GM12878 (cell line): Measurements from ENCODE around the gene MAB21L4. TPM values are rescaled to one million over a fixed set of nuclear protein-coding genes. Genes with fewer than 3 reads are reported as not detected.

ENCODE experiments used
- ATAC-seq: fragments of 200-7000 bp; cut with Tn5 transposase; 3 replicates; pipeline ENCODE4 v1.9.1; 2020; ENCODE audit warnings: mild to moderate bottlenecking, moderate library complexity
- BruUV-seq: library from RNA; stranded (reverse); fragments of 400-500 nt; replicated peaks from 2 replicates; lab custom pipeline; 2021; lab: Mats Ljungman, UMichigan
- CTCF ChIA-PET: fragments of 300-600 bp; sonication (Branson Sonifier 250); formaldehyde crosslinking; extraction: SDS; loops from one replicate; lab custom pipeline; 2021; ENCODE audit warnings: inconsistent platforms; lab: Yijun Ruan, JAX
- POLR2A ChIA-PET: fragments of 350-600 bp; formaldehyde crosslinking; extraction: SDS; loops from one replicate; lab custom pipeline; 2021; ENCODE audit warnings: inconsistent platforms; lab: Charles Lee
- RAD21 ChIA-PET: fragments of 300-600 bp; sonication (Branson Sonifier 250); formaldehyde crosslinking; loops from one replicate; lab custom pipeline; 2023; ENCODE audit warnings: antibody characterized with exemption; ENCODE audit not compliant: unreplicated experiment; lab: Charles Lee
- SMC1A ChIA-PET: fragments of 300-600 bp; sonication (Branson Sonifier 250); formaldehyde crosslinking; loops from one replicate; lab custom pipeline; 2023; ENCODE audit not compliant: unreplicated experiment, uncharacterized antibody; lab: Charles Lee
- DNase-seq: peaks from one replicate; pipeline ENCODE4 v3.0.0-alpha.2; 2011; ENCODE audit warnings: low read depth, low spot score
- FAIRE-seq: peaks from 3 replicates; lab custom pipeline; 2011; peaks lifted over from hg19 to GRCh38; lab: Jason Lieb, UNC
- H2AFZ ChIP-seq: 2 replicates; pipeline ENCODE4 v1.6.0; 2011; ENCODE audit warnings: low read depth, low read length, control low read depth; ENCODE audit not compliant: control insufficient read depth
- H3K27ac ChIP-seq: 2 replicates; pipeline ENCODE4 v1.5.1; 2011; ENCODE audit warnings: control low read depth; ENCODE audit not compliant: control insufficient read depth, insufficient read depth
- H3K27me3 ChIP-seq, 2 experiments: replicated peaks in 1 of 2; 2 replicates each; pipeline versions ENCODE4 v1.6.0 to v1.6.1; 2011; ENCODE audit warnings: low read length in 1 of 2; ENCODE audit not compliant: control insufficient read depth in 2 of 2, insufficient read depth in 2 of 2
- H3K36me3 ChIP-seq, 2 experiments: 2 replicates each; pipeline ENCODE4 v1.5.1; 2011; ENCODE audit warnings: low read length in 1 of 2; ENCODE audit not compliant: control insufficient read depth in 2 of 2, insufficient read depth in 2 of 2
- H3K4me1 ChIP-seq: 2 replicates; pipeline ENCODE4 v1.6.1; 2011; ENCODE audit warnings: mild to moderate bottlenecking, low read length, moderate library complexity, mixed read lengths; ENCODE audit not compliant: control insufficient read depth, insufficient read depth
- H3K4me2 ChIP-seq: 2 replicates; pipeline ENCODE4 v1.6.0; 2011; ENCODE audit warnings: control low read depth; ENCODE audit not compliant: control insufficient read depth, insufficient read depth
- H3K4me3 ChIP-seq: fragments of 200-600 bp; sonication (generic); 2 replicates; pipeline ENCODE4 v1.5.1; 2016
- H3K79me2 ChIP-seq: 2 replicates; pipeline ENCODE4 v1.6.0; 2011; ENCODE audit warnings: low read length; ENCODE audit not compliant: control insufficient read depth, insufficient read depth
- H3K9ac ChIP-seq: 2 replicates; pipeline ENCODE4 v1.8.0; 2011; ENCODE audit warnings: low read length, control low read depth, mixed read lengths; ENCODE audit not compliant: control insufficient read depth, insufficient read depth
- H3K9me3 ChIP-seq: replicated peaks from 3 replicates; pipeline ENCODE4 v1.5.1; 2011; ENCODE audit warnings: mild to moderate bottlenecking, low read length; ENCODE audit not compliant: control insufficient read depth, insufficient read depth
- H4K20me1 ChIP-seq: 2 replicates; pipeline ENCODE4 v1.6.0; 2011; ENCODE audit not compliant: control insufficient read depth, insufficient read depth
- CBFB ChIP-seq: IDR thresholded peaks from 2 replicates; pipeline ENCODE4 v1.6.1; 2016; ENCODE audit warnings: antibody characterized with exemption, low read depth
- EGR1 ChIP-seq, 2 experiments: IDR thresholded peaks; 1 replicate in 1 of 2; 2 replicates in 1 of 2; pipeline ENCODE4 v1.6.1; 2011 to 2012; ENCODE audit warnings: low read depth in 2 of 2, low read length in 2 of 2, borderline replicate concordance in 1 of 2, mild to moderate bottlenecking in 1 of 2, moderate library complexity in 1 of 2
- JUND ChIP-seq: IDR thresholded peaks from 2 replicates; pipeline ENCODE4 v1.6.1; 2012; ENCODE audit warnings: low read depth, mild to moderate bottlenecking, low read length, improper control_type of control experiment, moderate library complexity
- RCOR1 ChIP-seq: conservative IDR thresholded peaks from 2 replicates; pipeline ENCODE4 v1.6.1; 2012; ENCODE audit warnings: low read depth, low read length, improper control_type of control experiment
- SMAD5 ChIP-seq: IDR thresholded peaks from 2 replicates; pipeline ENCODE4 v1.6.1; 2016; ENCODE audit warnings: antibody characterized with exemption, low read depth
- SREBF1 ChIP-seq: IDR thresholded peaks from 2 replicates; pipeline ENCODE4 v1.6.1; 2012; ENCODE audit warnings: mild to moderate bottlenecking, low read length
- ZBED1 ChIP-seq: IDR thresholded peaks from 2 replicates; pipeline ENCODE4 v1.6.1; 2016; ENCODE audit warnings: borderline replicate concordance
- WGBS: methylation state at CpG from one replicate; pipeline ENCODE4 v1.1.6; 2016; ENCODE audit warnings: low lambda C conversion rate; ENCODE audit not compliant: insufficient replicate concordance, insufficient coverage; ENCODE audit errors: missing lambda C conversion rate; 5-methylcytosine and 5-hydroxymethylcytosine counted together
- in situ Hi-C: fragments of 300-500 bp; cut with MboI; formaldehyde crosslinking; loops from 9 replicates; pipeline ENCODE4 v1.14.3; 2018; ENCODE audit warnings: mixed read lengths
- intact Hi-C: fragments of 100-400 bp; cut with micrococcal nuclease; formaldehyde crosslinking; loops from one replicate; pipeline ENCODE4 v1.14.2; 2022; ENCODE audit not compliant: unreplicated experiment
- polyA plus RNA-seq, 11 experiments: library from polyadenylated mRNA; depleted of rRNA in 4 of 11; unstranded in 6 of 11; stranded (reverse) in 5 of 11; fragments of >200 nt; fragmentation: Nextera tagmentation in 4 of 11; fragmentation: Illumina TruSeq in 1 of 11; extraction: Ambion mirVana in 4 of 11; extraction: Trizol in 1 of 11; gene quantifications; 1 replicate in 1 of 11; 2 replicates in 10 of 11; pipeline versions ENCODE4 v1.2.1 to v1.2.3, GENCODE V29; 2011 to 2016; ENCODE audit warnings: inconsistent platforms in 2 of 11, missing spikeins in 2 of 11, low read depth in 1 of 11
- total RNA-seq, 4 experiments: library from RNA; depleted of rRNA in 3 of 4; stranded (reverse); fragments of >200 nt in 3 of 4; fragmentation: Illumina TruSeq in 1 of 4; extraction: Trizol in 1 of 4; gene quantifications; 2 replicates each; pipeline versions ENCODE4 v1.2.1 to v1.2.3, GENCODE V29; 2013 to 2021
- TF ChIP-seq, protein P1 (sequence below): fragments of 450-650 bp; IDR thresholded peaks from 2 replicates; pipeline ENCODE4 v1.6.1; 2017; ENCODE audit warnings: mild to moderate bottlenecking
- TF ChIP-seq, protein P2 (sequence below): fragments of 150-350 bp; IDR thresholded peaks from 2 replicates; pipeline ENCODE4 v1.6.1; 2014; ENCODE audit warnings: mild to moderate bottlenecking, low read depth, low read length
- TF ChIP-seq, protein P3 (sequence below): fragments of 450-650 bp; conservative IDR thresholded peaks from 2 replicates; pipeline ENCODE4 v1.6.1; 2017; ENCODE audit warnings: mild to moderate bottlenecking, moderate library complexity
- TF ChIP-seq, protein P4 (sequence below): IDR thresholded peaks from 2 replicates; pipeline ENCODE4 v1.6.1; 2011; ENCODE audit warnings: low read depth, low read length, improper control_type of control experiment, borderline replicate concordance
- TF ChIP-seq, protein P5 (sequence below): IDR thresholded peaks from 2 replicates; pipeline ENCODE4 v1.6.1; 2011; ENCODE audit warnings: mild to moderate bottlenecking, low read depth, low read length, moderate library complexity; ENCODE audit not compliant: insufficient replicate concordance

Gene MAB21L4
- total and polyA plus RNA-seq, 10 of the 15 experiments (the other 5 are each of a cell fraction or from before 2014, with no cell fraction given), result 0.03 TPM; not detected in 9

DNA sequence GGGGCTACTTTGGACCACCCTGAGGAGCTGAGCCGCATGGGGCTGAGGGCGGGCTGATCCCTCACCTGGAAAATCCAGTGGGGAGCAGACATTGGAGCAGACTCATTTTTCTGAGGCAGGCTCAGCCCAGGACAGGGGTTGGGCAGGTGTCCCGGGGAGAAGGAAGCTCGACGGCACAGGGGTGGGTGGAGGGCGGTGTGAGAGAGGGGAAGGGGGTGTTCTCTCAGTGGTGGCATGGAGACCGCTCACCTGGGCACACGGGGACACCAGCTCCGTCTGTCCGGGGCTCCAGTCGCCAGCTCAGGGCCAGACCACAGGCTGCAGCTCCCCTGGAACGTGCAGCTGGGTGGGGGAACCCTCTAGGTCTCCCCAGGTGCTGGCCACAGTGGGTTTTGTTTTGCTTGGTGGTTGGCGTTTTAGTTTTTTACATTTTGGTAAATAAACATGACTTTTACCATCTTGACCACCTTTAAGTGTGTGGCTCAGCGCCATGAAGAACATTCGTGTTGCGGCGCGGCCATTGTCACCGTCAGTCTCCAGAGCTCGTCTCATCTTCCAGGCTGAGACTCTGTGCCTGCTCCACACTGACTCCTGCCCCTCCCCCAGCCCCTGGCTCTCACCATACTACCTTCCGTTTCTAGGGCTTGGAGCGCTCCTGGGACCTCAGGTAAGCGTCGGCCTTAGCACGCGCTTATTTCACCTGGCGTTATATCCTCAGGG, 4.3 kb upstream of the MAB21L4 start:
- Histone ChIP-seq H3K9me3 (no peaks in the 10 kb centered on the region), H4K20me1 (no peaks in the 10 kb centered on the region), H3K4me3 (no peak overlapping the region), H3K9ac (no peak overlapping the region), H3K27me3 (no peaks in the 10 kb centered on the region), H3K4me2 (no peak overlapping the region), H3K27ac (no peak overlapping the region), H2AFZ (no peak overlapping the region), H3K79me2 (no peaks in the 10 kb centered on the region), H3K4me1 (no peaks in the 10 kb centered on the region), H3K36me3 (no peaks in the 10 kb centered on the region)
- DNase-seq, result no peak
- ChIA-PET RAD21 (no interaction called here), SMC1A (no interaction called here), CTCF (interaction anchor here (0.7 kb wide), 1 partner anchor 13 kb away, joined by 3 read pairs; no protein-coding TSS in a partner anchor), POLR2A (no interaction called here)
- intact Hi-C loops, result no loop called here
- no peak for ATAC-seq
- BruUV-seq, result no TSS peak
- in situ Hi-C loops, result no loop called here
- 62% methylated on average over 24 of the region's 27 CpGs for WGBS
- FAIRE-seq, result no peak
- TF ChIP-seq, protein P1, sequence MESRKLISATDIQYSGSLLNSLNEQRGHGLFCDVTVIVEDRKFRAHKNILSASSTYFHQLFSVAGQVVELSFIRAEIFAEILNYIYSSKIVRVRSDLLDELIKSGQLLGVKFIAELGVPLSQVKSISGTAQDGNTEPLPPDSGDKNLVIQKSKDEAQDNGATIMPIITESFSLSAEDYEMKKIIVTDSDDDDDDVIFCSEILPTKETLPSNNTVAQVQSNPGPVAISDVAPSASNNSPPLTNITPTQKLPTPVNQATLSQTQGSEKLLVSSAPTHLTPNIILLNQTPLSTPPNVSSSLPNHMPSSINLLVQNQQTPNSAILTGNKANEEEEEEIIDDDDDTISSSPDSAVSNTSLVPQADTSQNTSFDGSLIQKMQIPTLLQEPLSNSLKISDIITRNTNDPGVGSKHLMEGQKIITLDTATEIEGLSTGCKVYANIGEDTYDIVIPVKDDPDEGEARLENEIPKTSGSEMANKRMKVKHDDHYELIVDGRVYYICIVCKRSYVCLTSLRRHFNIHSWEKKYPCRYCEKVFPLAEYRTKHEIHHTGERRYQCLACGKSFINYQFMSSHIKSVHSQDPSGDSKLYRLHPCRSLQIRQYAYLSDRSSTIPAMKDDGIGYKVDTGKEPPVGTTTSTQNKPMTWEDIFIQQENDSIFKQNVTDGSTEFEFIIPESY, result no peak
- TF ChIP-seq RCOR1 (no peak), SMAD5 (no peak), EGR1 (IDR thresholded peaks at IDR 0.05; ENCODE audit: borderline replicate concordance in 1 of 2, low read depth in 2 of 2, low read length in 2 of 2) (no peak), CBFB (no peak), ZBED1 (no peak), JUND (no peak), SREBF1 (no peak)
- TF ChIP-seq, protein P2, sequence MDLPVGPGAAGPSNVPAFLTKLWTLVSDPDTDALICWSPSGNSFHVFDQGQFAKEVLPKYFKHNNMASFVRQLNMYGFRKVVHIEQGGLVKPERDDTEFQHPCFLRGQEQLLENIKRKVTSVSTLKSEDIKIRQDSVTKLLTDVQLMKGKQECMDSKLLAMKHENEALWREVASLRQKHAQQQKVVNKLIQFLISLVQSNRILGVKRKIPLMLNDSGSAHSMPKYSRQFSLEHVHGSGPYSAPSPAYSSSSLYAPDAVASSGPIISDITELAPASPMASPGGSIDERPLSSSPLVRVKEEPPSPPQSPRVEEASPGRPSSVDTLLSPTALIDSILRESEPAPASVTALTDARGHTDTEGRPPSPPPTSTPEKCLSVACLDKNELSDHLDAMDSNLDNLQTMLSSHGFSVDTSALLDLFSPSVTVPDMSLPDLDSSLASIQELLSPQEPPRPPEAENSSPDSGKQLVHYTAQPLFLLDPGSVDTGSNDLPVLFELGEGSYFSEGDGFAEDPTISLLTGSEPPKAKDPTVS, result no peak
- TF ChIP-seq, protein P3, sequence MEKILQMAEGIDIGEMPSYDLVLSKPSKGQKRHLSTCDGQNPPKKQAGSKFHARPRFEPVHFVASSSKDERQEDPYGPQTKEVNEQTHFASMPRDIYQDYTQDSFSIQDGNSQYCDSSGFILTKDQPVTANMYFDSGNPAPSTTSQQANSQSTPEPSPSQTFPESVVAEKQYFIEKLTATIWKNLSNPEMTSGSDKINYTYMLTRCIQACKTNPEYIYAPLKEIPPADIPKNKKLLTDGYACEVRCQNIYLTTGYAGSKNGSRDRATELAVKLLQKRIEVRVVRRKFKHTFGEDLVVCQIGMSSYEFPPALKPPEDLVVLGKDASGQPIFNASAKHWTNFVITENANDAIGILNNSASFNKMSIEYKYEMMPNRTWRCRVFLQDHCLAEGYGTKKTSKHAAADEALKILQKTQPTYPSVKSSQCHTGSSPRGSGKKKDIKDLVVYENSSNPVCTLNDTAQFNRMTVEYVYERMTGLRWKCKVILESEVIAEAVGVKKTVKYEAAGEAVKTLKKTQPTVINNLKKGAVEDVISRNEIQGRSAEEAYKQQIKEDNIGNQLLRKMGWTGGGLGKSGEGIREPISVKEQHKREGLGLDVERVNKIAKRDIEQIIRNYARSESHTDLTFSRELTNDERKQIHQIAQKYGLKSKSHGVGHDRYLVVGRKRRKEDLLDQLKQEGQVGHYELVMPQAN, result no peak
- TF ChIP-seq, protein P4, sequence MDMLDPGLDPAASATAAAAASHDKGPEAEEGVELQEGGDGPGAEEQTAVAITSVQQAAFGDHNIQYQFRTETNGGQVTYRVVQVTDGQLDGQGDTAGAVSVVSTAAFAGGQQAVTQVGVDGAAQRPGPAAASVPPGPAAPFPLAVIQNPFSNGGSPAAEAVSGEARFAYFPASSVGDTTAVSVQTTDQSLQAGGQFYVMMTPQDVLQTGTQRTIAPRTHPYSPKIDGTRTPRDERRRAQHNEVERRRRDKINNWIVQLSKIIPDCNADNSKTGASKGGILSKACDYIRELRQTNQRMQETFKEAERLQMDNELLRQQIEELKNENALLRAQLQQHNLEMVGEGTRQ, result no peak
- TF ChIP-seq, protein P5, sequence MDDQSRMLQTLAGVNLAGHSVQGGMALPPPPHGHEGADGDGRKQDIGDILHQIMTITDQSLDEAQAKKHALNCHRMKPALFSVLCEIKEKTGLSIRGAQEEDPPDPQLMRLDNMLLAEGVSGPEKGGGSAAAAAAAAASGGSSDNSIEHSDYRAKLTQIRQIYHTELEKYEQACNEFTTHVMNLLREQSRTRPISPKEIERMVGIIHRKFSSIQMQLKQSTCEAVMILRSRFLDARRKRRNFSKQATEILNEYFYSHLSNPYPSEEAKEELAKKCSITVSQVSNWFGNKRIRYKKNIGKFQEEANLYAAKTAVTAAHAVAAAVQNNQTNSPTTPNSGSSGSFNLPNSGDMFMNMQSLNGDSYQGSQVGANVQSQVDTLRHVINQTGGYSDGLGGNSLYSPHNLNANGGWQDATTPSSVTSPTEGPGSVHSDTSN, result no peak
